Measurements from ENCODE around the gene NPFFR1. TPM values are rescaled to one million over a fixed set of nuclear protein-coding genes. Genes with fewer than 3 reads are reported as not detected.

The NPFFR1 gene, protein sequence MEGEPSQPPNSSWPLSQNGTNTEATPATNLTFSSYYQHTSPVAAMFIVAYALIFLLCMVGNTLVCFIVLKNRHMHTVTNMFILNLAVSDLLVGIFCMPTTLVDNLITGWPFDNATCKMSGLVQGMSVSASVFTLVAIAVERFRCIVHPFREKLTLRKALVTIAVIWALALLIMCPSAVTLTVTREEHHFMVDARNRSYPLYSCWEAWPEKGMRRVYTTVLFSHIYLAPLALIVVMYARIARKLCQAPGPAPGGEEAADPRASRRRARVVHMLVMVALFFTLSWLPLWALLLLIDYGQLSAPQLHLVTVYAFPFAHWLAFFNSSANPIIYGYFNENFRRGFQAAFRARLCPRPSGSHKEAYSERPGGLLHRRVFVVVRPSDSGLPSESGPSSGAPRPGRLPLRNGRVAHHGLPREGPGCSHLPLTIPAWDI
- total RNA-seq (0.05 TPM), polyA plus RNA-seq (0.21 TPM)
- long read RNA-seq, donor 1 = 0 reads
- long read RNA-seq, donor 2 = 0 reads
- long read RNA-seq, donor 3 = 0 reads
- long read RNA-seq, donor 4 = 0 reads
- long read RNA-seq, donor 5 = 0 reads
- long read RNA-seq, donor 6 = 0 reads
- long read RNA-seq, donor 7 = 0 reads
- long read RNA-seq, donor 8 = 0 reads
- long read RNA-seq, donor 9 = 0 reads
- long read RNA-seq, donor 10 = 0 reads

- H3K9me3 ChIP-seq (ENCODE audit: control insufficient read depth in 2 of 2, insufficient read depth in 1 of 2, low read length in 1 of 2) = no peaks in the 10 kb centered on the region
- H3K36me3 ChIP-seq (ENCODE audit: control insufficient read depth in 2 of 2, insufficient read depth in 2 of 2, low read length in 1 of 2) = no peaks in the 10 kb centered on the region
- WGBS = 13% methylated on average over 63 of the region's 63 CpGs
- DNase-seq (ENCODE audit: low read depth in 6 of 9, low spot score in 9 of 9) = peak in 2 of 9 donors; percentile 21 to 39
- H3K27me3 ChIP-seq (ENCODE audit: control insufficient read depth in 2 of 2, insufficient read depth in 1 of 2, low read length in 1 of 2) = peaks cover 11 to 60% of the 10 kb centered on the region in 2 donors
- H3K27ac ChIP-seq (ENCODE audit: low read depth in 1 of 2, low read length in 1 of 2) = no peak within 1 kb of the TSS
- no peak within 1 kb of the TSS for H3K4me3 ChIP-seq (ENCODE audit: low read length in 2 of 2)
- no peaks in the 10 kb centered on the region for H3K4me1 ChIP-seq (ENCODE audit: control insufficient read depth in 2 of 2, insufficient read depth in 2 of 2, low read length in 2 of 2)
Measured at GRCh38 chr10:70283445-70284399, at the start of gene NPFFR1. Gene NPFFR1 (minus strand): TSS chr10:70284004. CDS start chr10:70283676, 328 bp downstream.

DNA sequence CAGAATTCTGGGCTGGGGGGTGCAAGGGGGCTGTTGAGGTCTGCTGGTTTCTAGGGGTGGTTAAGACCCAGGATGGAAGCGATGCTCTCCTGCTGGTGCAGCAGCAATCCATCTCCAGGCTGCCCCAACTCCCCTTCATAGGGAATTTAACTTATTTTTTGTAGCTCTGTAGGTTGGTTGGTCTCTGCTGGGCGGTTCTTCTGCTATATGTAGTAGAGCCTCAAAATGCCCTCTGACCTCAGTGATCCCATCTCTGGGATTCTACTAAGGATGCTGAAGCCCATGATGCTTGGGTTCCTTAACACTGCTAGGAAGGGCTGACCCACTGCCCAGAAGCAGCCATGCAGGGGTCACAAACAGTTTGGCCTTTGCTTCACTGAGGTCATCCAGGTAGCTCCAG lies 49.5 kb upstream of the NPFFR1 start:
- Histone ChIP-seq H3K4me3 (ENCODE audit: low read length in 2 of 2) (no peak overlapping the region), H3K36me3 (ENCODE audit: control insufficient read depth in 2 of 2, insufficient read depth in 2 of 2, low read length in 1 of 2) (no peaks in the 10 kb centered on the region), H3K9me3 (ENCODE audit: control insufficient read depth in 2 of 2, insufficient read depth in 1 of 2, low read length in 1 of 2) (peaks cover 0 to 6% of the 10 kb centered on the region in 2 donors), H3K27me3 (ENCODE audit: control insufficient read depth in 2 of 2, insufficient read depth in 1 of 2, low read length in 1 of 2) (no peaks in the 10 kb centered on the region), H3K4me1 (ENCODE audit: control insufficient read depth in 2 of 2, insufficient read depth in 2 of 2, low read length in 2 of 2) (peaks cover 3 to 14% of the 10 kb centered on the region in 2 donors), H3K27ac (ENCODE audit: low read depth in 1 of 2, low read length in 1 of 2) (no peak overlapping the region)
- 97% methylated on average over 2 of the region's 2 CpGs for WGBS
- DNase-seq (ENCODE audit: low read depth in 6 of 9, low spot score in 9 of 9) = no peak

DNA sequence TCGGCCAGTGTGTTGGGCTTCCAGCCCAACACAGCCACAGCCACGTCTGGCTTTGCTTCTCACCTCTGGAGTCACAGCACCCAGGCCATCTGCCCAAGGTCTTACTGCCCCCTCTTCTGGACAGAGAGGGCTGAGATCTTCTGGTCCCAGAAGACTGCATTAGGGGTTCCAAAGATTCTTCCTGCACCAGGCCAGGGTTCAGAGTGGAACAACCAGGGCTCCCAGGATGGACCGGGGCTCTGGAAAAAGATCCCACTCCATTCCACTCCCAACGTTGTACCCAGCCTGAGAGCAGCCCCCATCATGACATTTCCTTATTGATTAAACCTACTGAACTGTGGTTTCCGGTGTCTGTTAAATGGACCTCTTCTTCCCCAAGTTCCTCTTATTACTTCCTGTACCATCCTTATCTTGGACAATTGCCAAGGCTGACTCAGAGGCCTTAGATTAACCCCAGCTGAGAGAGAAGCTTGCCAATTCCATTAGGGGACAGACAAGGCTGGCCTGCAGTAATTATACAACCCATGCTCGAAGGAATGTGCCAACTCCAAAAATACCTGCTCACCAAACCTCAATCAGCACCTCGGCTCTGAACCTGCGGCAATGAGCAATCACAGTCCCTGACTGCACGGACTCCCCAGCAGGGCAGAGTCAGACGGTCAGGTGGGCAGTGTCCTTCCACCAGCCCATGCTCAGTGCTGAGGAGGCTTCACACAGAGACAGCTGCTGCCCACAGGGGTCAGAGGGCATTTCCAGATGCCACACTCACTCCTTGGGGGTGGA lies 47.9 kb upstream of the NPFFR1 start:
- H3K27ac ChIP-seq (ENCODE audit: low read depth in 1 of 2, low read length in 1 of 2) = no peak overlapping the region
- no peaks in the 10 kb centered on the region for H3K27me3 ChIP-seq (ENCODE audit: control insufficient read depth in 2 of 2, insufficient read depth in 1 of 2, low read length in 1 of 2)
- peak in 1 of 9 donors; percentile 32 for DNase-seq (ENCODE audit: low read depth in 6 of 9, low spot score in 9 of 9)
- H3K9me3 ChIP-seq (ENCODE audit: control insufficient read depth in 2 of 2, insufficient read depth in 1 of 2, low read length in 1 of 2) = peaks cover 0 to 6% of the 10 kb centered on the region in 2 donors
- no peak overlapping the region for H3K4me3 ChIP-seq (ENCODE audit: low read length in 2 of 2)
- no peaks in the 10 kb centered on the region for H3K36me3 ChIP-seq (ENCODE audit: control insufficient read depth in 2 of 2, insufficient read depth in 2 of 2, low read length in 1 of 2)
- 37% methylated on average over 10 of the region's 10 CpGs for WGBS
- peaks cover 3 to 14% of the 10 kb centered on the region in 2 donors for H3K4me1 ChIP-seq (ENCODE audit: control insufficient read depth in 2 of 2, insufficient read depth in 2 of 2, low read length in 2 of 2)

- Histone ChIP-seq H3K4me3 (ENCODE audit: low read length in 2 of 2) (no peak overlapping the region), H3K27ac (ENCODE audit: low read depth in 1 of 2, low read length in 1 of 2) (no peak overlapping the region), H3K4me1 (ENCODE audit: control insufficient read depth in 2 of 2, insufficient read depth in 2 of 2, low read length in 2 of 2) (peaks cover 3 to 14% of the 10 kb centered on the region in 2 donors), H3K36me3 (ENCODE audit: control insufficient read depth in 2 of 2, insufficient read depth in 2 of 2, low read length in 1 of 2) (no peaks in the 10 kb centered on the region), H3K9me3 (ENCODE audit: control insufficient read depth in 2 of 2, insufficient read depth in 1 of 2, low read length in 1 of 2) (peaks cover 0 to 6% of the 10 kb centered on the region in 2 donors), H3K27me3 (ENCODE audit: control insufficient read depth in 2 of 2, insufficient read depth in 1 of 2, low read length in 1 of 2) (no peaks in the 10 kb centered on the region)
- 94% methylated on average over 2 of the region's 2 CpGs for WGBS
- DNase-seq (ENCODE audit: low read depth in 6 of 9, low spot score in 9 of 9) = no peak
Measured at GRCh38 chr10:70331160-70331485, 47.3 kb upstream of the NPFFR1 start.

DNA sequence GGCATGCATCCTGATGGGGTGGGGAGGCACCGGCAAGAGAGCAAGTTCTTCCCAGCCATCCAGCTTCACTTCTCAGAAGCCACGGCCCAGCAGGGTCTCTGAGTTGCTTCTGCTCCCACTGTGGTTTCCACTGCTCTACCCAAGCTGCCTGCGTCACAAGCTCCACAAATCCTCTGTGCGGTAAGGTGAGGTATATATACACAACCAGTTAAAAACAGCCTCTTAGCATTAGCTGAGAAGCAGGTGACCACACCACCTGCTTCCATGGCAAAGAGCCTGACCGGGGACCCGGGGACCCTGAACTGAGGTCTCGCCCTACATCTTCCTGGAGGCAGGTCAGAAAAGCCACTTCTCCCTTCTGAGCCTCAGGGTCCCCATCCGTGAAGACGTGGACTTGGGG lies 46.9 kb upstream of the NPFFR1 start:
- Histone ChIP-seq H3K27ac (ENCODE audit: low read depth in 1 of 2, low read length in 1 of 2) (no peak overlapping the region), H3K9me3 (ENCODE audit: control insufficient read depth in 2 of 2, insufficient read depth in 1 of 2, low read length in 1 of 2) (peaks cover 0 to 6% of the 10 kb centered on the region in 2 donors), H3K36me3 (ENCODE audit: control insufficient read depth in 2 of 2, insufficient read depth in 2 of 2, low read length in 1 of 2) (no peaks in the 10 kb centered on the region), H3K4me1 (ENCODE audit: control insufficient read depth in 2 of 2, insufficient read depth in 2 of 2, low read length in 2 of 2) (peaks cover 3 to 14% of the 10 kb centered on the region in 2 donors), H3K4me3 (ENCODE audit: low read length in 2 of 2) (no peak overlapping the region), H3K27me3 (ENCODE audit: control insufficient read depth in 2 of 2, insufficient read depth in 1 of 2, low read length in 1 of 2) (no peaks in the 10 kb centered on the region)
- no peak for DNase-seq (ENCODE audit: low read depth in 6 of 9, low spot score in 9 of 9)
- WGBS = 43% methylated on average over 9 of the region's 9 CpGs

GRCh38 chr10:70328967-70329366 lies 45.2 kb upstream of the NPFFR1 start:
- Histone ChIP-seq H3K4me1 (ENCODE audit: control insufficient read depth in 2 of 2, insufficient read depth in 2 of 2, low read length in 2 of 2) (peaks cover 11 to 31% of the 10 kb centered on the region in 2 donors), H3K9me3 (ENCODE audit: control insufficient read depth in 2 of 2, insufficient read depth in 1 of 2, low read length in 1 of 2) (peaks cover 0 to 6% of the 10 kb centered on the region in 2 donors), H3K27ac (ENCODE audit: low read depth in 1 of 2, low read length in 1 of 2) (no peak overlapping the region), H3K27me3 (ENCODE audit: control insufficient read depth in 2 of 2, insufficient read depth in 1 of 2, low read length in 1 of 2) (no peaks in the 10 kb centered on the region), H3K36me3 (ENCODE audit: control insufficient read depth in 2 of 2, insufficient read depth in 2 of 2, low read length in 1 of 2) (no peaks in the 10 kb centered on the region), H3K4me3 (ENCODE audit: low read length in 2 of 2) (no peak overlapping the region)
- no peak for DNase-seq (ENCODE audit: low read depth in 6 of 9, low spot score in 9 of 9)
- 95% methylated on average over 4 of the region's 4 CpGs for WGBS

DNA sequence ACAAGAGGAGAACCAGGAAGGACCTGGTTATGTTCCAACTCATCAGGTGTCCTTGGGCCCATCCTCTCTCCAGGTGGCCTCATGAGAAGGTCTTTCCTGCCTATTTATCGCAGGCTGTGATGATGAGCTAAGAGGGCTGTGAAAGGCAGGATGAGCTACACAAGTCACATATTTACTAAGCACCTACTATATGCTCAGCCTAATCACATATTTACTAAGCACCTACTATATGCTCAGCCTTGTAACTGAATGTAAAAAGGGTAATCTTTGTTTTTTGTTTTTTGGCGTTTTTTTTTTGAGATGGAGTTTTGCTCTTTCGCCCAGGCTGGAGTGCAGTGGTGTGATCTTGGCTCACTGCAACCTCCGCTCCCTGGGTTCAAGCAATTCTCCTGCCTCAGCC lies 44.2 kb upstream of the NPFFR1 start:
- DNase-seq (ENCODE audit: low read depth in 6 of 9, low spot score in 9 of 9) = no peak
- Histone ChIP-seq H3K4me3 (ENCODE audit: low read length in 2 of 2) (no peak overlapping the region), H3K27me3 (ENCODE audit: control insufficient read depth in 2 of 2, insufficient read depth in 1 of 2, low read length in 1 of 2) (no peaks in the 10 kb centered on the region), H3K4me1 (ENCODE audit: control insufficient read depth in 2 of 2, insufficient read depth in 2 of 2, low read length in 2 of 2) (peaks cover 15 to 40% of the 10 kb centered on the region in 2 donors), H3K27ac (ENCODE audit: low read depth in 1 of 2, low read length in 1 of 2) (no peak overlapping the region), H3K9me3 (ENCODE audit: control insufficient read depth in 2 of 2, insufficient read depth in 1 of 2, low read length in 1 of 2) (no peaks in the 10 kb centered on the region), H3K36me3 (ENCODE audit: control insufficient read depth in 2 of 2, insufficient read depth in 2 of 2, low read length in 1 of 2) (no peaks in the 10 kb centered on the region)
- WGBS = over 99% methylated on average over 4 of the region's 4 CpGs

GRCh38 chr10:70324951-70325781 lies 41.4 kb upstream of the NPFFR1 start:
- WGBS = 93% methylated on average over 10 of the region's 10 CpGs
- DNase-seq (ENCODE audit: low read depth in 6 of 9, low spot score in 9 of 9) = no peak

More at GRCh38 chr10:70324951-70325781, 41.4 kb upstream of the NPFFR1 start:
- no peak overlapping the region for H3K27ac ChIP-seq (ENCODE audit: low read depth in 1 of 2, low read length in 1 of 2)
- no peak overlapping the region for H3K4me3 ChIP-seq (ENCODE audit: low read length in 2 of 2)
- no peaks in the 10 kb centered on the region for H3K27me3 ChIP-seq (ENCODE audit: control insufficient read depth in 2 of 2, insufficient read depth in 1 of 2, low read length in 1 of 2)
- peaks cover 0 to 2% of the 10 kb centered on the region in 2 donors for H3K36me3 ChIP-seq (ENCODE audit: control insufficient read depth in 2 of 2, insufficient read depth in 2 of 2, low read length in 1 of 2)
- peaks cover 11 to 27% of the 10 kb centered on the region in 2 donors for H3K4me1 ChIP-seq (ENCODE audit: control insufficient read depth in 2 of 2, insufficient read depth in 2 of 2, low read length in 2 of 2)
- no peaks in the 10 kb centered on the region for H3K9me3 ChIP-seq (ENCODE audit: control insufficient read depth in 2 of 2, insufficient read depth in 1 of 2, low read length in 1 of 2)

Data from thymus (tissue), 14 donors.